Stimulated activated CD4-positive, alpha-beta T cell treated with anti-CD3 and anti-CD28 coated beads, TNF-alpha, amount 100 ng/mL, for 4 hours (primary cell): Measurements from ENCODE around the gene CPOX.

ENCODE experiments used
- DNase-seq, 3 experiments: peaks; one replicate each; pipeline ENCODE4 v3.0.0-alpha.2; 2020; ENCODE audit warnings: low read depth in 3 of 3

Gene CPOX

DNA sequence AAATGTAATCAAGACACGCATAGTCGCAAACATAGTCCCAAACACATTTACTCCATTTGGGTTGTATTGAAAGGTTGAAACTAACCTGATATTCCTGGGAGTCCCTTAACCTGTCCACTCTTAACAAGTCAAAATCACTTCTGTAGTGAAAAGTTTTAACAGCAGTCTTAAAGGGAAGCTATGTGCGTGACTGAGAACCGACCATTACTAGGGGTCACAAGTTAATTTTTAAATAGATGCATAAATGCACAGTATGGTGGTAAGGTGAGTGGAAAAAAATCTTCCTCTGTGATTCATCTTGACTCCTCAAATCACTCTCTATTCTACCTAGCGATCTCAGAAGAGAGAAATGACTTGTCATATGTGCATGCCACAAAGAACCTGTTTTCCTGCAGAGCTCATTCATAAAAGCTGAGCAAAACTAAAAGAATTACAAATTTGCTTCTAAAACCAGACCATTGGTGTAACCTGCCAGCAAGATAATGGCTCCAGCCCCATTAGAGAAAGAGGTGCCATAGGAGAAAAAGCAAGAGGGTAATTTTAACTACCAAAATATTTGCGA, 56.9 kb downstream of the CPOX start:
- DNase-seq = no peak

DNA sequence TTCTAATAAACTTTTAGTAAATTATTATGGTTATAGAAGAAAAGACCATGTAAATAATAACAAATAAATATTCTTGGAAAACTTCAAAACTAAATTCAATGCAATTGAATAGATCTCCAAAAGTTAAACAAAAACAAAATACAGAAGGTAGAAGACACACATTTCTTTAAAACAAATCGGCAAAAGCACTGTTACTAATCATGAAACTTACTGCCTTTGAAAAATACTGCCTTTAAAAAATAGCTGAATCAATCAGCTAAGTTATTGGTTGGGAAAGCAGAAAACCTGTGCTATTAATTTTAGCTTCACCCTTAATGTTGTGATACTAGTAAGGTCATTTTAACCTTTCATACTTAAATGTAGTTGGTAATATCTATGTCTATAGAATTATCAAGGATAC, 58.7 kb downstream of the CPOX start:
- no peak for DNase-seq

DNA sequence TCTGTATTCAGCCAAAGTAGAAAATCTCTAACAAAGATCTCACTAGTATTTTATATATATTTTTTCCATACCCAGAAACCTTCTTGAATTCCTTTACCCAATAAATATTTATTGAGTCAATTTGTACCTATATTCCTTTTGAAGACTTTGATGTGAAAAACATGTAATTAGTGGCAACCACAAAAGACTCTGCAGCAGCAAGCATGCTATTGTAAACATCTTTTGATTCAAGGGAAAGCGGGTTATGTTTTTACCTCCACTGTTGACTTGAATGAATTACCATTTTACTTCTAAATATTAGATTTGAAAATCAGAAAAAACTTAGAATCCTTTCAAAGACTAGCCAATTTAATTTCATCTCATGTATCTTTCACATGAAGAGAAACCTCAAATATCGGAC, 59.2 kb downstream of the CPOX start:
- no peak for DNase-seq

DNA sequence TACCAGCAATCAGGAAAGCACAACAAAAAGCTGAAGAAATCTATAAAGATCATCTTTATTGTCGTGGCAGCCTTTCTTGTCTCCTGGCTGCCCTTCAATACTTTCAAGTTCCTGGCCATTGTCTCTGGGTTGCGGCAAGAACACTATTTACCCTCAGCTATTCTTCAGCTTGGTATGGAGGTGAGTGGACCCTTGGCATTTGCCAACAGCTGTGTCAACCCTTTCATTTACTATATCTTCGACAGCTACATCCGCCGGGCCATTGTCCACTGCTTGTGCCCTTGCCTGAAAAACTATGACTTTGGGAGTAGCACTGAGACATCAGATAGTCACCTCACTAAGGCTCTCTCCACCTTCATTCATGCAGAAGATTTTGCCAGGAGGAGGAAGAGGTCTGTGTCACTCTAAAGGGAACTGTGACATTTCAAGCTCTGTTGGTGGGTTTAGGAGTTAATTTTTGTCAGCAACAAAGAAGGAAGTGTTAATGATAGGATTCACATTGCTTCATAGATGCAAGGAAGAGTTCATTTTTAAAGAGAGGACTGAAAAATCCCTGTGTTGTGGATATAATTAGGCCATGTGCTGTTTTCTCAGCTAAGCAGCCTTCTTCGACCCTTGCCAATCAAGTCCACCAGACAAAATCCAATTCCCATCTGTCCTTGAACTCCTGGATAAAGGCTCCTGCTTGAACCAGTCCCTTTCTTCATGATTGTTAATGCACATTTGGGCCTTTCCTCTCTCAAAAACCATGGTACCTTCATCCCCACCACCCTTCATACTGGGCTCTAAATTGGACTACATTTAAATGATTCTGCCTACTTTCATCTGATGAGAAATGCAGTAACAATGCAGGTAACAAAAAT, 60.5 kb downstream of the CPOX start:
- no peak for DNase-seq

DNA sequence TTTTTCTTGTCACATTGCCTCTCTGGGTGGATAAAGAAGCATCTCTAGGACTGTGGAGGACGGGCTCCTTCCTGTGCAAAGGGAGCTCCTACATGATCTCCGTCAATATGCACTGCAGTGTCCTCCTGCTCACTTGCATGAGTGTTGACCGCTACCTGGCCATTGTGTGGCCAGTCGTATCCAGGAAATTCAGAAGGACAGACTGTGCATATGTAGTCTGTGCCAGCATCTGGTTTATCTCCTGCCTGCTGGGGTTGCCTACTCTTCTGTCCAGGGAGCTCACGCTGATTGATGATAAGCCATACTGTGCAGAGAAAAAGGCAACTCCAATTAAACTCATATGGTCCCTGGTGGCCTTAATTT, 61.2 kb downstream of the CPOX start:
- DNase-seq = no peak

DNA sequence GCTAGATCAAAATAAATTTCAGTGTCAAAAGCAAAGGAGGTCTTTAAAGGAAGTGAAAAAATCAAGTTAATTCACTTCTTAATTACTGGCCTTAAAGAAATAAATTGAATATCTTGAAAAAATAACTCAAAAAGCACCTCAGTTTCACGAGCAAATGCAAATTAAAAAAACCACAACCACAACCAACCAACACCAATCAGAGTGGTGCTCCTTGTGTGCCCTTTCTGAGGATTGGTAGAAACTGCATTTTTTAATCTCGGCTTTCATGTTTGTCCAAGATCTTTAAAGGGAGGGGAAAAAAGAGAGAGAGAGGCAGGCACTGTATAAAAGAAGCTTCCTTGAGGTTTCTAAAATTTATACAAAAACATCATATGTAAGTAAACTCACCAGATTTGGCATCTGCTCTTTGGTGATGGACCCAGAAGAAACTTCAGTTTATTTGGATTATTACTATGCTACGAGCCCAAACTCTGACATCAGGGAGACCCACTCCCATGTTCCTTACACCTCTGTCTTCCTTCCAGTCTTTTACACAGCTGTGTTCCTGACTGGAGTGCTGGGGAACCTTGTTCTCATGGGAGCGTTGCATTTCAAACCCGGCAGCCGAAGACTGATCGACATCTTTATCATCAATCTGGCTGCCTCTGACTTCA, 61.7 kb downstream of the CPOX start, which contains the start of gene GPR15:
Gene GPR15 (plus strand): TSS at position 357 of the 653 bp plus-strand sequence. CDS start 56 bp downstream, at position 413.
- no peak for DNase-seq

DNA sequence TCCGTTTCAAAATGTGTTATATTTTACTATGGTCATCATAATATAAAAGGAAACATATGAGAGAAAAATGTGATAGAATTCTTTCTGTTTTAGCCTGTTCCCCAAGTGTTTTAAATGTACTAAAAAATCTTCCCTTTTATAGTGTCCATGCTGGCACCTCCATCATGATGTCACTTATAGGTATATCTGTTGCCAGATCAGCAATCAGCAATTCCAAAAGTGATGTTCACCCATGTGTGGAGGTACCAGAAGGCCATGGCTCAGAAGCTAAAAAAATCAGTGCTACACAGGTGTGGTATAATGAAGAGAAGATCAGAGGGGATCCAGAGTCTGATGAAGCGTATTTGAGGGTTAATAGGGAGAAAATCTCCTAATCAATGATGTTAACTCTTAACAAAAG, 62.7 kb downstream of the CPOX start:
- DNase-seq = no peak

DNA sequence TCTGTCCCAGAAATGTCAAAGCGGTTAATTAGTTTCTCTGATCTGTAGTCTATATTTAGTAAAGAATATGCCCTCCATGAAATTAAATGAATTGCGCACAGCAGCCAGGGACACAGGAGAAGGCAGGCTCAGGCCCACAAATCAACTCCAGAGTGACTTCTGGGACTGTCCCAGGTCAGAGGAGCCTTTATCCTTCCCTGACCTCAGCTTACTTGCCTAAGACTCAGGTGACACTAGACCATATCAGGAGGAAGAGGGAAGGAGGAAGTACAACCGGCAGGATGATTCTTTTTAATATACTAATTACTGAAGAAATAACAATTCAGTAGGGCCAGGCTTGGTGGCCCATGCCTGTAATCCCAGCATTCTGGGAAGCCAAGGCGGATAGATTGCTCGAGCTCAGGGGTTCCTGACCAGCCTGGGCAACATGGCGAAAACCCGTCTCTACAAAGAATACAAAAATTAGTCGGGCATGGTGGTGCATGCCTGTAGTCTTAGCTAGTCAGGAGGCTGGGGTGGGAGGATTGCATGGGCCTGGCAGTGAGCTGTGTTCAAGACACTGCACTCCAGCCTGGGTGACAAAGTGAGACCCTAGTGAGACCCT, 63.5 kb downstream of the CPOX start:
- no peak for DNase-seq
